Esophagus mucosa (tissue), 1 donor: Measurements from ENCODE around the gene TRMT1. TPM values are rescaled to one million over a fixed set of nuclear protein-coding genes. Genes with fewer than 3 reads are reported as not detected.

Experiments used
- ATAC-seq: fragments of 200-7000 bp; cut with Tn5 transposase; one replicate; pipeline ENCODE4 v1.9.1; 2020
- total RNA-seq: library from RNA; stranded (reverse); gene quantifications from one replicate; pipeline ENCODE4 v1.2.4, GENCODE V29; 2023
- donor health status: DM: yes; HTN: yes; CAD: no.

TRMT1 gene
- total RNA-seq, 1 donor from 2014 or later, result 23.8 TPM

DNA sequence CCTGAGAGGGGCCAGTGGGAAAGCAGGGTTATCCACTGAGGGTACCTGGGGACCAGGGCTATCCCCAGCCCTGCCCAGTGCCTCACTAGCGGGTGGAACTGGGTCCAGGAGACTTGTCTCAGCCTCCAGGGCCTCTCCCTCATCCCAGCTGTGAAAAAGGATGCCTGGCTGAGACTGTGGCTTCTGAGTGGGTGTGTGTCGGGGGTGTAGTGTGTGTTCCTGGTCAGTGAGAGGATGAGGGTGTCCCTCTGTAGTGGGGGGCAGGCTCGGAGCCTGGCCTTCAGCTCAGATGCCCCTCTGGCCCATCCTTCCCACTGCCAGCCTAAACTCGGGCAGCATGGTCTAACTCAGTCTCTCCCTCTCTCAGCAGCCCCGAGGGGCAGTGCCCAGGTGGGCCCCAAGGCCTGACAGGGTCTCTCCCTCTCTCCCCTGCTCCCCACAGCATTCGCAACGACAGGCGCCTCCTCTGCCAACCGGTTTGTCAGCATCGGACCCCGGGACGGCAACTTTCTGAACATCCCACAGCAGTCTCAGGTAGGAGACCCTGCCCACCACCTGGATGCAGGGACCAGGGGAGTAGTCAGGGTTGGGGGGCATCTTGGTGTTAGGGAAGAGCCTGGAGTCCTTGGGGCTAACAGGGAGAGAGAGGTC is 26.6 kb downstream of the TRMT1 start:
- no peak for ATAC-seq

GRCh38 chr19:13089139-13089856 is 27.2 kb downstream of the TRMT1 start:
- no peak for ATAC-seq

GRCh38 chr19:13087795-13088537 is 28.6 kb downstream of the TRMT1 start:
- no peak for ATAC-seq

DNA sequence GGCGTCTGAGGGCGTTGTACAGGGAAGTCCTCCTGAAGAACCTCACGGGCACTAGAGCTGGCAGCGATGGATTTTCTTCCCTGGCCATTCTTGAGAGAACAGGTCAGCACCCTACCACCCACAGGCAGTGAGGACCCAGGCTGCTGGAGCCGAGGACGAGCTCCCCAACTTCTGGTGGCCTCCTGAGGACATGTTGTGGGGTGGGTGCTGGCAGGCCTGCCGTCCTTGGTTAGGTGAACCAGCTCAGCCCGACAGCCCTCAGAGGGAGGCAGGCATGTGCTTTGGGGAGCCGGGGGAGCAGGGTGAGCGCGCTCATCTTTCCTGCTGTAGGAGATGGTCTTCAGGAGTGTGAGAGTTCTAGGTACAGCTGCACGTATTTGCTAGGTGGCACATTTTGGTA is 29.2 kb downstream of the TRMT1 start:
- ATAC-seq, result no peak

DNA sequence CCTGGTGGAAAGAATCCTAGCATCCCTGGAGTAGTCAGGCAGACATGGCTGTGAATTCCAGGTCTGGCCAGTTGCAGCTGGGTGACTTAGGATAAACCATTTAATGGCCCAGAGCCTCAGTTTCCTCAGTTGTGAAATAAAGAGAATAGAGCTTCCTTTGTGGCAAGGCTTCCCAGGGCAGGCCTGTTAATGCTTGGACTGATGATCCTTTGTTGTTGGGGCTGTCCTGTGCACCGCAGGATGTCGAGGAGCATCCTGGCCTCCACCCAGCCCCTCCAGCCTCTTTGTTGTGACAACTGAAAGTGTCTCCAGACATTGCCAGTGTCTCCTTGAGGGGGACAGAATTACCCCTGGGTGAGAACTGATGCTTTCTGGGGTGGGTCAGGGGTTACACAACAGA is 30.2 kb downstream of the TRMT1 start:
- no peak for ATAC-seq

- ATAC-seq, result no peak
These were observed 30.9 kb downstream of the TRMT1 start for GRCh38 chr19:13085666-13086065.

DNA sequence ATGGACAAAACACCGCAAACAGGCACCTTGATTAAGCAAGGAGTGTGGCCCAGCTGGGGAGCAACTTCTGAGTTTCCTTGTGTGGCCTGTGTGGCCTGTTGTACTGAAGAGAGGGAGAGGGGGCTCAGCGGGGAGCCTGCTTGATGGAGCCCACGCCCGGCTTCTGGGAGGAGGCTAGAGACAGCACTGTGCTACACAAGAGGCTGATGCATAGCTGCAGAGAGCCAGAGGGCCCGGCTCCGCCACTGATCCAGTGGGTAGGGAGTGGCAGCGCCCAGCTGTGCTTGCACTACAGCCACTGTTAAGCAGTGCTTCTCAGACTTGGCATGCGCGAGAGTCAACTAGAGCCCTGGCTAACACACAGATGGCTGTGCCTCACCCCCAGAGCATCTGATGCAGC is 32.9 kb downstream of the TRMT1 start:
- ATAC-seq, result no peak

DNA sequence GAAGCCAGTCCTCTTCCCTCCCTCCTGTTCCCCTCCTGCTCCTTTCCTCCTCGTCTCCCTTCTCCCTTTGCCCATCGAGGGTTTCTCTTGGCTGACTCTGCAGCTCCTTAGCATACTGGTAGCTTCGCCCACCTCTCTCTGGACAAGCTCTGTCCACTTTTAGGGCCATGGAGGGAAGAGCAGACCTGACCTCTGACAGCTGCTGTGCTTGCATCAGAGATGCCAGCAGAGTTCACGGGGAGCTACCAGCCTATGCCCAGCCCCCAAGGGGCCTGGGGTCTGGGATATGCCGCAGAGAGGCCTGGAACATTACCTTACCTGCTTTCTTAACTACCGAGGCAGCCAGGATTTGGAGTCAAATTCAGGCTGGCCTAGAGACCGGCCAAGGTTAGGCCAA is 33.5 kb downstream of the TRMT1 start:
- ATAC-seq, result no peak

GRCh38 chr19:13082192-13083007 is 34.1 kb downstream of the TRMT1 start:
- ATAC-seq, result no peak

GRCh38 chr19:13079542-13079986 is 37.0 kb downstream of the TRMT1 start:
- peak; percentile 9 for ATAC-seq

DNA sequence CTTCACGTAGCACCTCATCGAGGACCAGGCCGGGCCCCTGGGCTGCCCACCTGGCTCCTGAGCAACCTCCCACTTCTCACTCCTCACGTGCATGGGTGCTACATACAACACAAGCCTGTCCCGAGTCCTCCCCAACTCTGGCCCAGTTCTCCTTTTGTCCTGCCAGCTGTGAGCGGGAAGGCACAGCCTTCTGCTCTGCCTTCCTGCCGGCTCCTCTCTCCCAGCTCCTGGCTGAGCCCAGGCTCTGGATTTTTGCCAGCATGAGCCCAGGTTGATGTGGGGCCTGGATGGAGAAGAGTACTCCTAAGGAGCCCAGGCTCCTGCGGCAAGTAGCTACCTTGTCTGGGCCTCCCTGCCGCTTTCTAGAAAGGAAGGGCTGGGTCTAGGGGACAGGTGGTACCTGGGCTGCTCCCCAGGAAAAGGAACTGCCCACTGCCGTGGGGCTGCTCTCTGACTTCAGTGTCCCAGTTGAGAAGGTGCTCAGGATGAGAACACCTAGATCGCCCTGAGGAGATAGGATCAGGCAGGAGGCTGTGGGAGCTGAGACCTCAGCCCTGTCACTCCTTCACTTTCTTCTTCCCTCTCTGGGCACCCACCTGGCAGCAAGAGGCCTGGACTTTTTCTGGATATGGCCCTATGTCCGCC is 37.5 kb downstream of the TRMT1 start:
- no peak for ATAC-seq

DNA sequence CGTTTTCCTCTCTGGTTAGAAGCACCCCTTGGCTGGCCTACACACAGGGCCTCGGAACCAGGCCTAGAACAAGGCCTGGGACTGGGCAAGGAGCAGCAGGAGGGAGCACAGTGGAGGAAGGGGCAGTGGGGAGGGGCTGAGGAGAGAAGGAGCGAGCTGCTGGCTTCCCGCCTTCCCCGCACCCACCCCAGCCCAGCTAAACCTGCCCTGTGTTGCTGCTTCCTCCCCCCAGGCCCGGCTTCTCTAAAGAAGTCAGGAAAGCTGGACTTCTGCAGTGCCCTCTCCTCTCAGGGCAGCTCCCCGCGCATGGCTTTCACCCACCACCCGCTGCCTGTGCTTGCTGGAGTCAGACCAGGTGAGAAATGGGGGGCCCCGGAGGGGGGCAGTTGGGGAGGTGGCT is 38.2 kb downstream of the TRMT1 start:
- no peak for ATAC-seq

- no peak for ATAC-seq
These were observed 39.3 kb downstream of the TRMT1 start for GRCh38 chr19:13077240-13077639.

DNA sequence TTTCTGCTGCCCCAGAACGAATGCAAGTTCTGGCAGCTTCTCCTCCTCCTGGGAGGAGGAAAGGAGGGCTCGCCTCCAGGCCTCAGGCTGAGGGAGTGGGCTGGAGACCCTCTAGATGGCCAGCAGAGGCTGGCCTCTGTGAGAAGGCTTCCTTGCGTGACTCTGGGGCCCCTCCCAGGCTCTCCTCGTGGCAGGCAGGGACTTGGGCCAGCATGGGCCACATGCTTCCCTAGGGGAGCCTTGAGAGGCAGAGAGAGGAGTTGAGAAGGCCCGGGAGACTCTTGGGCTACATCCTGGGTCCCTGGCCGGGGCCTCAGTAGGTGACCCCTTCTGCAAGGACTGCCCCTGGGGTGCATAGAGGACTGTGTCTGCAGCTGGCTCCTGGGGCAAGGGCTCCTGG is 39.8 kb downstream of the TRMT1 start:
- no peak for ATAC-seq

- ATAC-seq, result no peak
These were observed 40.2 kb downstream of the TRMT1 start for GRCh38 chr19:13076320-13076719.

GRCh38 chr19:13074378-13074777 is 42.2 kb downstream of the TRMT1 start:
- no peak for ATAC-seq

GRCh38 chr19:13073263-13073662 is 43.3 kb downstream of the TRMT1 start:
- no peak for ATAC-seq

DNA sequence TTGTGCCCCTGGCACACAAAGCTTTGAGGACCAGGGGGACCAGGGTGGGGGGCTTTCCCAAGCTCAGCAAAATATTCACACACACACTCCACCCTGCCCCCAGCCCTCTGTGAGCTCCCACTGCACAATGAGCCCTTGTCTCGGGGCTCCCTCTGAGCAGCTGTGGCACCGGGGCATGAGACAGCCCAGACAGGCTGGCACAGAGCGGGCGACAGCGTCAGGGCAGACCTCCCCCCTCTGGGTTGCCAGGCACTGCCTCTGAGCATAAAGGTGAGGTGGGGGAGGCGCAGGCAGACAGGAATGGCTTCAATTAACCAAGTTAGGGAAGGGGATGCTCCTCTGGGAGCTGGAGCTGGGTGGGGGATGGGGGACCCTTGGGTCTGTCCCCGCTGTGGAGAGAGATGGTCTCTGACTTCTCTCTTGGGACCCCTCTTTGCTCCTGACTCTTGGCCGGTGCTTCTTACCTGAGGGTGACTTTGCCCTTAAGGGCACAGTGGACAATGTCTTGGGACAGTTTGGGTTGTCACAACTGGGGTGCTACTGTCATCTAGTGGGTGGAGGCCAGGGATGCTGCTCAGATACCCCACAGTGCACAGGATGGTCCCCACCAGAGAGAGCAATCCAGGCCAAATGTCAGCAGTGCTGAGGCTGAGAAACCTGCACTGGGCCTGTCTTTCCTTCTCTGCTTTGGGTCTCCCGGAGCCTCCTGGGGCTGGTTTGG is 44.2 kb downstream of the TRMT1 start:
- ATAC-seq, result no peak

DNA sequence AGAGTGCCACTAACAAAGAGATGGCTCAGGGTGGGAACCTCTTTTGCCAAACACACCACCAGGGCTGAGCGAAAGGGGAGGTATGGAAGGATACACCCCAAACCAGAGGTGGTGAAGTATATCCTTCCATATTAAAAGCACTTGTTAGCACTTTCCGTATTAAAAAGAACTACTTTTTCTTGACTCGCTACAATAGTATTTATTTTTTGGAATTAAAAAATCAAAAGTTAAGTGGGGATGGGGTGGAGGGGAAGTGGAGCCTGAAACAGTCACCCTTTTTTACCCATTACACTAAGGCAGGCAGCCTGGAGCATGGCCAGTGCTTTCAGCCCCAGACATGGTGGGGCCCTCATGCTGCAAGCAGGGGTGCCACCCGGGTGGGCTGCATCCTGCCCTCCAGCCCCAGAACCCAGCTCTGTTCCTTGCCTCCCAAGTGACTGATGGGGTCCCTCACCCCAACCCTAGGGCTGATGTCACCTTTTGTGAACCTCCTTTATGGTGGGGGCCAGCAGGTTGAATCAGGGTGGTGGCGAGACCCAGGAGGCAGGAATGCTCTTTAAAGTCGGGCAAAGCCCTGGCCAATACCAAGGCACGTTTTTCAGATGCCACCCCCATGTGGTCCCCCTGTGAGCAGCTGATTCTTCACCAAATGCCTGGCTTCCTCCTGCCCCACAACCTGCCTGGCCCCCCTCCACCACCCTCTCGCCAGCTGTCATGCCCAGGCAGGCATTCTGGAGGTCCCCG is 44.9 kb downstream of the TRMT1 start:
- ATAC-seq, result no peak

DNA sequence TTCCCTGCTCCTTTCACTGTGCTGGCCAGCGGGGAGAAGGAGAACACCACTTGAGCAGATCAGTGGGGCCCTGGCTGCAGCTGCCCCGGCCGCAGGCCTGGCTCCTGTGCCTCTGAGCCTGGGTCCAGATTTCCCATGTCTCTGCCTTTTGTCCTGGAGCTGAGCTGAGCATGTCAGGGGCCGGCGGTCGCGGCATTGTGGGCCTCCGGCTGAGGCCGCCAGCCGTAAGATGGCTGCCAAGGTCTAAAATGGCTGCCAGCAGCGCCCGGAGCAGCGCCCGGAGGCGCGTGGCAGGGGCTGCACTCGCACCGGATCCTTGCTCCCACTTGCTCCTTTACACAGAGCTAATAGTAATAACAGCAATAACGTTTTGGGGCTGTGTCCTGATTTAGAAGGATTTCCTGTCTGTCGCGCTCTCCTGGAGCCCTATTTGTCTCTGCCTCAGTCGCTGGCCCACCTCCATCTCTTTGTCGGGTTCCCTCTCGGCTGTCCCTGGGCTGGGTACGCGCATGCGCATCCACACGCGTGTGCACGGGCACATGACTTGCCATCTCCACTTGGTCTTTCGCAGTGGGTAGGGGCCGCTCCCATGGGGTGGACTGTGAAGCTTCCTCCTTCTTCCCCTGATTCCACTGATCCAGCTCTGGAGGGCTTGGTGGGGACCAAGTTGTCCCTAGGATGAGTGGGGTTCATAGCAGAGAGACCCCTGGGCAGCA is 46.0 kb downstream of the TRMT1 start:
- ATAC-seq, result no peak
